K562 (cell line): ENCODE data around the gene ANO10. TPM values are rescaled to one million over a fixed set of nuclear protein-coding genes. Genes with fewer than 3 reads are reported as not detected.

Experiments used
- ATAC-seq: fragments of 200-7000 bp; cut with Tn5 transposase; 3 replicates; pipeline ENCODE4 v1.9.1; 2020; ENCODE audit warnings: moderate library complexity
- BruUV-seq: library from RNA; stranded (reverse); fragments of 400-500 nt; replicated peaks from 2 replicates; lab custom pipeline; 2021; lab: Mats Ljungman, UMichigan
- CTCF ChIA-PET: fragments of 300-600 bp; formaldehyde crosslinking; extraction: SDS; loops from one replicate; lab custom pipeline; 2021; ENCODE audit warnings: low intra/inter-chr PET ratio; lab: Yijun Ruan, JAX
- POLR2A ChIA-PET: fragments of 300-600, 350-650 bp; sonication (Branson Sonifier 250); formaldehyde crosslinking; extraction: SDS; loops from one replicate; lab custom pipeline; 2021; ENCODE audit warnings: antibody characterized with exemption, inconsistent platforms; lab: Yijun Ruan, JAX
- DNase-seq, 4 experiments: peaks; one replicate each; pipeline versions ENCODE4 v3.0.0 to v3.0.0-alpha.2; 2011 to 2018; ENCODE audit warnings: low spot score in 3 of 4, mixed read lengths in 3 of 4; ENCODE audit errors: extremely low read depth in 1 of 4
- FAIRE-seq: peaks from 2 replicates; lab custom pipeline; 2011; peaks lifted over from hg19 to GRCh38; lab: Jason Lieb, UNC
- H2AFZ ChIP-seq: 2 replicates; pipeline ENCODE4 v1.6.0; 2011; ENCODE audit warnings: low read depth, low read length, control low read depth, inconsistent platforms
- H3K27ac ChIP-seq: fragments of 200-600 bp; 3 replicates; pipeline ENCODE4 v1.8.0; 2011; ENCODE audit warnings: low read depth, mild to moderate bottlenecking, control low read depth, inconsistent platforms, low read length, moderate library complexity, mixed read lengths; ENCODE audit errors: extremely low read depth
- H3K27me3 ChIP-seq, 2 experiments: fragments of 300-600 bp in 1 of 2; 2 replicates in 1 of 2; 3 replicates in 1 of 2; pipeline versions ENCODE4 v1.6.0 to v1.8.0; 2011; ENCODE audit warnings: inconsistent platforms in 2 of 2, low read length in 2 of 2, mild to moderate bottlenecking in 1 of 2, mixed read lengths in 1 of 2, moderate library complexity in 1 of 2; ENCODE audit not compliant: control insufficient read depth in 2 of 2, insufficient read depth in 2 of 2
- H3K36me3 ChIP-seq: fragments of 300-600 bp; 3 replicates; pipeline ENCODE4 v1.8.0; 2011; ENCODE audit warnings: mild to moderate bottlenecking, low read length, inconsistent platforms; ENCODE audit not compliant: control insufficient read depth, insufficient read depth
- H3K4me1 ChIP-seq, 2 experiments: fragments of 200-600 bp in 1 of 2; replicated peaks in 1 of 2; 2 replicates in 1 of 2; 3 replicates in 1 of 2; pipeline versions ENCODE4 v1.5.1 to v1.8.0; 2011; ENCODE audit warnings: inconsistent platforms in 2 of 2, low read length in 2 of 2, mild to moderate bottlenecking in 1 of 2, mixed read lengths in 1 of 2, moderate library complexity in 1 of 2; ENCODE audit not compliant: control insufficient read depth in 2 of 2, insufficient read depth in 2 of 2
- H3K4me2 ChIP-seq: 2 replicates; pipeline ENCODE4 v1.6.1; 2011; ENCODE audit warnings: low read length, control low read depth, inconsistent platforms, mixed read lengths; ENCODE audit not compliant: insufficient read depth
- H3K4me3 ChIP-seq: fragments of 200-600 bp; sonication (generic), shearing (Covaris generic); 2 replicates; pipeline ENCODE4 v1.5.1; 2016; ENCODE audit warnings: control low read depth, inconsistent platforms
- H3K79me2 ChIP-seq: fragments of 200-600 bp; 3 replicates; pipeline ENCODE4 v1.8.0; 2011; ENCODE audit warnings: low read length, inconsistent platforms; ENCODE audit not compliant: control insufficient read depth, insufficient read depth
- H3K9ac ChIP-seq, 2 experiments: 2 replicates each; pipeline versions ENCODE4 v1.6.0 to v1.6.1; 2011; ENCODE audit warnings: low read depth in 2 of 2, low read length in 2 of 2, control low read depth in 1 of 2, inconsistent platforms in 1 of 2, mild to moderate bottlenecking in 1 of 2, mixed read lengths in 1 of 2; ENCODE audit not compliant: insufficient read depth in 1 of 2
- H3K9me1 ChIP-seq: one replicate; pipeline ENCODE4 v1.6.0; 2011; ENCODE audit warnings: inconsistent platforms, mild to moderate bottlenecking, low read length, moderate library complexity; ENCODE audit not compliant: control insufficient read depth, insufficient read depth
- H3K9me3 ChIP-seq: replicated peaks from 2 replicates; pipeline ENCODE4 v1.5.1; 2011; ENCODE audit warnings: low read depth, low read length, inconsistent platforms; ENCODE audit not compliant: control insufficient read depth, insufficient read depth
- H4K20me1 ChIP-seq: replicated peaks from 2 replicates; pipeline ENCODE4 v1.6.1; 2011; ENCODE audit warnings: low read length, inconsistent platforms, mixed read lengths; ENCODE audit not compliant: control insufficient read depth, insufficient read depth
- CREM ChIP-seq: IDR thresholded peaks from 2 replicates; pipeline ENCODE4 v1.6.1; 2014; ENCODE audit warnings: antibody characterized with exemption, low read depth
- RAD21 ChIP-seq, 2 experiments: fragments of 250-450 bp in 1 of 2; fragments of 450-650 bp in 1 of 2; sonication (Bioruptor Pico) in 1 of 2; formaldehyde crosslinking in 1 of 2; IDR thresholded peaks in 1 of 2; conservative IDR thresholded peaks in 1 of 2; 2 replicates each; pipeline versions ENCODE4 v1.4.0 to v1.8.0; 2020 to 2022; ENCODE audit warnings: mild to moderate bottlenecking in 2 of 2, moderate library complexity in 1 of 2
- in situ Hi-C: fragments of 300-500 bp; cut with MboI; formaldehyde crosslinking; loops from 4 replicates; pipeline ENCODE4 v1.15.0; 2018; ENCODE audit warnings: inconsistent platforms, mixed read lengths
- intact Hi-C: fragments of 100-400 bp; cut with micrococcal nuclease; formaldehyde crosslinking; loops from 2 replicates; pipeline ENCODE4 v1.14.2; 2022
- polyA plus RNA-seq, 8 experiments: library from polyadenylated mRNA; depleted of rRNA in 4 of 8; stranded (reverse) in 5 of 8; unstranded in 3 of 8; fragments of >200 nt; fragmentation: Nextera tagmentation in 2 of 8; fragmentation: Illumina TruSeq in 1 of 8; extraction: Ambion mirVana in 2 of 8; extraction: Trizol in 1 of 8; gene quantifications; 2 replicates each; pipeline versions ENCODE4 v1.2.1 to v1.2.3, GENCODE V29; 2011 to 2014; ENCODE audit warnings: inconsistent platforms in 1 of 8, missing spikeins in 1 of 8
- total RNA-seq, 7 experiments: library from RNA; depleted of rRNA in 6 of 7; stranded (reverse); fragments of >200 nt in 6 of 7; fragmentation: Illumina TruSeq in 2 of 7; extraction: Trizol in 2 of 7; gene quantifications; 2 replicates each; pipeline versions ENCODE4 v1.2.1 to v1.2.3, GENCODE V29; 2011 to 2021; ENCODE audit warnings: low replicate concordance in 1 of 7
- TF ChIP-seq, protein P1 (sequence below), 3 experiments: IDR thresholded peaks in 2 of 3; conservative IDR thresholded peaks in 1 of 3; 2 replicates each; pipeline ENCODE4 v1.5.1; 2011 to 2012; ENCODE audit warnings: low read length in 3 of 3, mild to moderate bottlenecking in 3 of 3, control low read depth in 2 of 3, improper control_type of control experiment in 1 of 3, inconsistent platforms in 1 of 3, low read depth in 1 of 3, mixed read lengths in 1 of 3, moderate library complexity in 1 of 3; ENCODE audit not compliant: insufficient read depth in 2 of 3
- TF ChIP-seq, protein P2 (sequence below): fragments of 250-450 bp; sonication (Bioruptor Pico); IDR thresholded peaks from 2 replicates; pipeline ENCODE4 v1.8.0; 2022; ENCODE audit warnings: moderate library complexity, mild to moderate bottlenecking, inconsistent platforms

Gene ANO10
- total and polyA plus RNA-seq, 9 of the 15 experiments (the other 6 are each of a cell fraction or from before 2014, with no cell fraction given), result 6.4 to 46.0 (median 32.3) TPM

DNA sequence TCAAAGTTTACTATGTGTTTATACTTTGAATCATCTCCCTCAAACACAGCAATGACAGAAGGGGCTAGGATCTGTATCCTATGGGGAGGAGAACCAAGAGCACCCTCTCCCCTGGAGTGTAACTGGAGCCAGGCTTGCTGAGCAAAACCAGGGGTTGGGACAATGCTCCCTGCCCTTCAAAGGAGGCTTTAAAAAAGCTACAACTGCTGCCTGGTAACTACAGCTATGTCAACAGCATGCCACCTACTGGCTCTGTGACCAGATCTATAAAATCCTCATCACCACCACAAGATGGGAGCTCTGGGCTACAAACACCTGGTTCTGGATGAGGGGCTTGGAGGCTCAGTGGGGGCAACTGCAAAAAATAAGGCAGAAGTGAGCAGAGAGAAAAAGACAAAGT is 61.9 kb downstream of the ANO10 start:
- H3K9me1 ChIP-seq, result no peaks in the 10 kb centered on the region
- FAIRE-seq (no peak), DNase-seq (no peak), ATAC-seq (no peak; the same call in 2 of the 3 replicates)
- H3K4me3 ChIP-seq, result no peak overlapping the region
- intact Hi-C loops, result no loop called here
- H3K4me1 ChIP-seq, result no peaks in the 10 kb centered on the region
- no peak overlapping the region for H3K27ac ChIP-seq
- no peak overlapping the region for H3K9ac ChIP-seq
- no peaks in the 10 kb centered on the region for H3K27me3 ChIP-seq
- in situ Hi-C loops, result no loop called here
- H3K79me2 ChIP-seq, result no peaks in the 10 kb centered on the region; the same call in 2 of the 3 replicates
- no peaks in the 10 kb centered on the region for H4K20me1 ChIP-seq
- H3K9me3 ChIP-seq, result no peaks in the 10 kb centered on the region
- no peak overlapping the region for H2AFZ ChIP-seq
- CTCF ChIA-PET, result no interaction called here
- BruUV-seq, result no TSS peak
- TF ChIP-seq CREM (no peak), RAD21 (CRISPR knock-in tag; conservative IDR thresholded peaks at IDR 0.05 in 1 of 2, IDR thresholded peaks at IDR 0.05 in 1 of 2) (0 out of 4 replicates have a peak, but pooled peaks of 1 of the 2 experiments have one; percentile 20)
- TF ChIP-seq, protein P1, sequence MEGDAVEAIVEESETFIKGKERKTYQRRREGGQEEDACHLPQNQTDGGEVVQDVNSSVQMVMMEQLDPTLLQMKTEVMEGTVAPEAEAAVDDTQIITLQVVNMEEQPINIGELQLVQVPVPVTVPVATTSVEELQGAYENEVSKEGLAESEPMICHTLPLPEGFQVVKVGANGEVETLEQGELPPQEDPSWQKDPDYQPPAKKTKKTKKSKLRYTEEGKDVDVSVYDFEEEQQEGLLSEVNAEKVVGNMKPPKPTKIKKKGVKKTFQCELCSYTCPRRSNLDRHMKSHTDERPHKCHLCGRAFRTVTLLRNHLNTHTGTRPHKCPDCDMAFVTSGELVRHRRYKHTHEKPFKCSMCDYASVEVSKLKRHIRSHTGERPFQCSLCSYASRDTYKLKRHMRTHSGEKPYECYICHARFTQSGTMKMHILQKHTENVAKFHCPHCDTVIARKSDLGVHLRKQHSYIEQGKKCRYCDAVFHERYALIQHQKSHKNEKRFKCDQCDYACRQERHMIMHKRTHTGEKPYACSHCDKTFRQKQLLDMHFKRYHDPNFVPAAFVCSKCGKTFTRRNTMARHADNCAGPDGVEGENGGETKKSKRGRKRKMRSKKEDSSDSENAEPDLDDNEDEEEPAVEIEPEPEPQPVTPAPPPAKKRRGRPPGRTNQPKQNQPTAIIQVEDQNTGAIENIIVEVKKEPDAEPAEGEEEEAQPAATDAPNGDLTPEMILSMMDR (IDR thresholded peaks at IDR 0.05 in 2 of 3, conservative IDR thresholded peaks at IDR 0.05 in 1 of 3; ENCODE audit: insufficient read depth in 2 of 3, low read depth in 1 of 3, low read length in 3 of 3), result peak in 2 of 3 experiments; percentile 47 to 50; a peak in 3 of 6 replicates
- TF ChIP-seq, protein P2, sequence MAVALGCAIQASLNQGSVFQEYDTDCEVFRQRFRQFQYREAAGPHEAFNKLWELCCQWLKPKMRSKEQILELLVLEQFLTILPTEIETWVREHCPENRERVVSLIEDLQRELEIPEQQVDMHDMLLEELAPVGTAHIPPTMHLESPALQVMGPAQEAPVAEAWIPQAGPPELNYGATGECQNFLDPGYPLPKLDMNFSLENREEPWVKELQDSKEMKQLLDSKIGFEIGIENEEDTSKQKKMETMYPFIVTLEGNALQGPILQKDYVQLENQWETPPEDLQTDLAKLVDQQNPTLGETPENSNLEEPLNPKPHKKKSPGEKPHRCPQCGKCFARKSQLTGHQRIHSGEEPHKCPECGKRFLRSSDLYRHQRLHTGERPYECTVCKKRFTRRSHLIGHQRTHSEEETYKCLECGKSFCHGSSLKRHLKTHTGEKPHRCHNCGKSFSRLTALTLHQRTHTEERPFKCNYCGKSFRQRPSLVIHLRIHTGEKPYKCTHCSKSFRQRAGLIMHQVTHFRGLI (CRISPR knock-in tag), result no peak
- POLR2A ChIA-PET, result interaction anchor here (0.6 to 1.1 kb wide), 2 partner anchors 16 to 130 kb away, joined by 3 read pairs; no protein-coding TSS in a partner anchor
- H3K4me2 ChIP-seq, result no peak overlapping the region
- peaks cover 38% of the 10 kb centered on the region for H3K36me3 ChIP-seq
